HG02571 (cell line): ENCODE measurements around the gene PCDHB3.
"Not testable (repeated sequence)": the region's sequence is repeated elsewhere in the genome, so short reads cannot be mapped to it uniquely, and the experiment has no call there.

Source experiments
- ATAC-seq: cut with Tn5 transposase; IDR thresholded peaks from one replicate; pipeline ENCODE4 v1.9.1; 2021; ENCODE audit warnings: mild to moderate bottlenecking, moderate library complexity; ENCODE audit not compliant: unreplicated experiment

Gene PCDHB3

GRCh38 chr5:141100243-141100805 is at the start of gene PCDHB3:
PCDHB3 (plus strand) TSS chr5:141100473; CDS start chr5:141100650, 177 bp downstream.
- no peak for ATAC-seq

- ATAC-seq, result no peak
Observed at GRCh38 chr5:141050622-141051520, 49.4 kb upstream of the PCDHB3 start, which contains the start of gene PCDHB1. PCDHB1 (plus strand) TSS chr5:141051374; CDS start chr5:141051471, 97 bp downstream.

GRCh38 chr5:141051521-141051866 is 48.8 kb upstream of the PCDHB3 start:
- no peak for ATAC-seq

GRCh38 chr5:141077826-141078225 is 22.4 kb upstream of the PCDHB3 start:
- no peak for ATAC-seq

GRCh38 chr5:141082228-141082627 is 18.0 kb upstream of the PCDHB3 start:
- no peak for ATAC-seq

- ATAC-seq, result no peak
Observed at GRCh38 chr5:141084487-141084989, 15.7 kb upstream of the PCDHB3 start.

GRCh38 chr5:141094481-141095262 is 5.6 kb upstream of the PCDHB3 start, which contains the start of gene PCDHB2:
PCDHB2 (plus strand) TSS chr5:141094615; CDS start chr5:141094791, 176 bp downstream.
- no peak for ATAC-seq

GRCh38 chr5:141095263-141095641 is 5.0 kb upstream of the PCDHB3 start:
- ATAC-seq, result no peak

GRCh38 chr5:141096181-141096580 is 4.1 kb upstream of the PCDHB3 start:
- ATAC-seq, result not testable (repeated sequence)

GRCh38 chr5:141096586-141096985 is 3.7 kb upstream of the PCDHB3 start:
- ATAC-seq, result not testable (repeated sequence)

- ATAC-seq, result no peak
Observed at GRCh38 chr5:141101059-141101458, 786 bp downstream of the PCDHB3 start.

GRCh38 chr5:141102070-141102469 is 1.8 kb downstream of the PCDHB3 start:
- ATAC-seq, result not testable (repeated sequence)

- ATAC-seq, result not testable (repeated sequence)
Observed at GRCh38 chr5:141102471-141102870, 2.2 kb downstream of the PCDHB3 start.

- ATAC-seq, result no peak
Observed at GRCh38 chr5:141105350-141105749, 5.1 kb downstream of the PCDHB3 start.

GRCh38 chr5:141119250-141119649 is 19.0 kb downstream of the PCDHB3 start:
- ATAC-seq, result no peak

GRCh38 chr5:141121563-141121962 is 21.3 kb downstream of the PCDHB3 start, which contains the start of gene PCDHB4:
PCDHB4 (plus strand) TSS chr5:141121818; CDS start chr5:141121999, 181 bp downstream.
- ATAC-seq, result no peak

GRCh38 chr5:141121985-141122384 is 21.7 kb downstream of the PCDHB3 start:
- no peak for ATAC-seq

- ATAC-seq, result not testable (repeated sequence)
Observed at GRCh38 chr5:141123396-141124135, 23.3 kb downstream of the PCDHB3 start.

- ATAC-seq, result no peak
Observed at GRCh38 chr5:141127305-141127704, 27.0 kb downstream of the PCDHB3 start.

GRCh38 chr5:141135030-141135717 is 34.9 kb downstream of the PCDHB3 start, which contains the start of gene PCDHB5:
PCDHB5 (plus strand) TSS chr5:141135206; CDS start chr5:141135435, 229 bp downstream.
- no peak for ATAC-seq
